Stimulated activated CD4-positive, alpha-beta T cell treated with anti-CD3 and anti-CD28 coated beads, Interleukin-2, amount 100 ng/mL, for 24 hours (primary cell): ENCODE results near the gene CPT1C.

Experiments used
- DNase-seq, 2 donors: peaks; one replicate each; pipeline ENCODE4 v3.0.0-alpha.2; 2020

The CPT1C gene

DNA sequence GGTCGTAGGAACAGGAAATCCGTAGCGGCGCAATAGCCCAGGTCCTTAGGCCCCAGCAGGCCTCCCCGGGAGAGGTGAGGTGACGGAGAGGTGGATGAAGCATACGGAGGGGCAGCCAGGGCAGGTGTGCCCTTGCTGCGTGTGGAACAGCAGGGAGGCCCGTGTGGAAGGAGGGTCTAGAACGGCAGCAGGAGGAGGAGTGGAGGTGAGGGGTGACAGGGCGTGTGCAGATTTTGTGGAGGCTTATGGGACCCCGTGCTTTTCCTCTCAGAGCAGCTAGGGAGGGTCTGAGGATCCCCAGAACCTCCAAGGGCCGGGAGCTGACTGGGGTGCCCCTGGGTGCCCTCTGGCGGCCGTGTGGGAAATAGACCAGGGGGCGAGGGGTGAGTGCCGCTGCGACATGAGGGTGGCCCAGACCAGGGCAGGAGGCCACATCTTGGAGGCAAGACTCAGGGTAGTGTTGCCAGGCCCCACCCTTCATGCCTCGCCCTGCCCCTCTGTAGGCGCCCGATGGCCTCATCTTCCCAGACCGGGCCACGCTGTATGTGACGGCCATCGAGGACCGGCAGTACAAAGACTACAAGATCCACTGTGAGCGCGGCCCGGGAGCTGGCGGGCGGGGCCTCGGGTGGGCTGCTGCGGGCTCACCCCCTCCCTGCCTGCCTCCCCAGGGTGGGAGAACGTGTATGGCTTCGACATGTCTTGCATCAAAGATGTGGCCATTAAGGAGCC, 6.5 kb upstream of the CPT1C start:
- DNase-seq, result no peak

DNA sequence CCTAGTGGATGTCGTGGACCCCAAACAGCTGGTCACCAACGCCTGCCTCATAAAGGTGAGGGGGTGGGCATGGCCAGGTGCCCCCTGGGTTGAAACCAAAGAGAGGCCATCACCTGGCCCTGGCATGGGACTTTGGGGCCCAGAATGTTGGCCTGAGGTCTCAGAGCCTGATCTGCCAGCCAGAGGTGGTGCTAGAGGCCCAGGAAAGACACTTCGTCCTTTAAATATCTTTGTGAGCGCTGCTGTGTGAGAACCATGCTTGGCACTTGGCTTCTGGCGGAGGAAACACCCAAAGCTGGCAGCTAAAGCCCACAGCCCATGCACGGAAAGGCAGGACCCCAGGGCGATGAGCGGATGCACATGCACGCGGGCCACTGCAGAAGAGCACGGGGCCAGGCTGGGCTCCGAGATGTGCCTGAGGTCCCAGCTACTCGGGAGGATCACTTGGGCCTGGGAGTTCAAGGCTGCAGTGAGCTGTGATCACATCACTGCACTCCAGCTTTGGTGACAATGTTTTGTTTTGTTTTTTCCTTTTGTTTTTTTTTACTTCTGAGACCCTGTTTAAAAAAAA, 5.8 kb upstream of the CPT1C start:
- DNase-seq, result no peak

DNA sequence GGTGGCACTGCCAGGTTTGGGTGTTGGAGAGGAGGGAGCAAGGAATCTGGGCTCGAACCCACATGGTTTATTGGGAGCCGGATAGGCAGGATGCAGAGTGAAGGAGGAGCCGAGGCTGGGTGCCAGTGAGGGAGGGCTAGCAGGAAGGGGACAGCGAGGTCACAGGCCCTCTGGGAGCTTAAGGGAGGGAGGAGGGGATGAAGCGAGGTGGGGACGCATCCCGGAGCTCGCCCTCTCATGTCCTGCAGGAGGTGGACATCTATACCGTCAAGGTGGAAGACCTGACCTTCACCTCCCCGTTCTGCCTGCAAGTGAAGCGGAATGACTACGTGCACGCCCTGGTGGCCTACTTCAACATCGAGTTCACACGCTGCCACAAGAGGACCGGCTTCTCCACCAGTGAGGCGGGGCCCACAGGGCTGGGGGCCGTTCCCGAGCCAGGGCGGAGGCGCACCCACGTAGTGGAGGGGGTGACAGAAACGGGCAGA, 5.0 kb upstream of the CPT1C start:
- no peak for DNase-seq

DNA sequence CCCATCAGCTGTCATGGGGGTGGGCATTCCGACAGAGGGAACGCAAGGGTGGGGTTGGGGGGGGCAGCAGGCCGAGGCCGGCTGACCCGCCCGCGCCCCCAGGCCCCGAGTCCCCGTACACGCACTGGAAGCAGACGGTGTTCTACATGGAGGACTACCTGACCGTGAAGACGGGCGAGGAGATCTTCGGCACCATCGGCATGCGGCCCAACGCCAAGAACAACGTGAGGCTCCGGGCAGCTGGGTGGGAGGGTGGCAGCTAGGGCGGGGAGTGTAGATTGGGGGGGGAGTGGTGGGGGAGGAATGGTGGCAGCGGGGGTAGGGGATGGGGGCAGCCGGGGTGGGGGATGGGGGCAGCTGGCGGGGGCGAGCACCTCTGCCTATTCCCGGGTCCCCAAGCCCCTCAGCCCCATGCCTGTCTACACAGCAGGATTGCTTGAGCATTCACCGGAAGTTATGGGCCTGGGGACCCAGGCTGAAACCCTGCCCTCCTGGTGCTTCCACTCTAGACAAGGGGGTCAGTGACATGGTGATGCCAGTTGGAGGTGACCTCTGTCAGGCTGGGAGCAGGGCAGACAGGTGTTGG, 4.3 kb upstream of the CPT1C start:
- DNase-seq, result no peak

DNA sequence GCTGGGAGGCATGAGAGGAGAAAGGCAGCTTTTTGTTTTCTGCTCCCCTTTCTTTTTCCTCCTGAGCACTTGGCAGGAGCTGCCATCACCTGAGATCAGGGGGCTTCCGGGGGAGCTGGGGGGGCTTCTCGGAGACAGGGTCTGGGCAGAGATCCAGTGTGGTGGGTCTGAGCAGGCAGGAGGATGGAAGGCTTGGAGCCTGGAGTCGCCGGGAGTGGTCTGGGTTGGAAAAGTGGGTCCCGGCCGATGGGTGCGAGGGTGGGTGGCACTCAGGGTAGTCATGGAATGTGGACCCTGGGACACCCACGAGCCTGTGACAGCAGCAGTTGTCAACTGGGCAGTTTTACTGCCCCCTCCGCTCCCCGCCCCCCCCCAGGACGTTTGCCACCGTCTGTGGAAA, 3.8 kb upstream of the CPT1C start:
- no peak for DNase-seq

DNA sequence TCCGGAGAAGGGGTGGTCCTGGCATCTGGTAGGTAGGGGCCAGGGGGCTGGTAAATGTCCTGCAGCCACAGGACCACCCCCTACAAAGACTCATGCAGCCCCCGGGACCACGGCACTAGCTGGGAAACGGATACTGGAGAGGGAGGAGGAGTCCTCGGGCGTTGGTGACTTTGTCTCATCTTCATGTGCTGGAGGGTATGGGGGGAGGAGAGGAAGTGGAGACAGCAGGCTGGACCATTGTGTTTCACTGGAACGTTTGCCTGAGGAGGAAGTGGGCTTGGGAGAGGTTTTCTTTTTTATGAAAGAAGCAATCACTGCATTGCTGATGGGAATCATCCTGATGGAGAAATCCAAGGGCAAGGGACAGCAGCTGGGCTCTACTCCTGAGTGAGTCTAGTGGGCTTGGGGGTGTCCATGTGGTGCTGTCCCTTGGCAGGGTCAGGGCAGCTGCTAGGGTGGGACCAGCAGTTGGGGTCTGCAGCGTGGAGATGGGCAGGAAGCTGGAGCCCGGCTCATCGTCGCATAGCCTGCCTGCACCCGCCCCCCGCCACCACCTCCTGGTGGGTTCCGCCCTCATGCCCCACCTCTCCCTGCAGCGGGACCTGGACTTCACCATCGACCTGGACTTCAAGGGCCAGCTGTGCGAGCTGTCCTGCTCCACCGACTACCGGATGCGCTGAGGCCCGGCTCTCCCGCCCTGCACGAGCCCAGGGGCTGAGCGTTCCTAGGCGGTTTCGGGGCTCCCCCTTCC, 3.2 kb upstream of the CPT1C start:
- DNase-seq, result no peak

DNA sequence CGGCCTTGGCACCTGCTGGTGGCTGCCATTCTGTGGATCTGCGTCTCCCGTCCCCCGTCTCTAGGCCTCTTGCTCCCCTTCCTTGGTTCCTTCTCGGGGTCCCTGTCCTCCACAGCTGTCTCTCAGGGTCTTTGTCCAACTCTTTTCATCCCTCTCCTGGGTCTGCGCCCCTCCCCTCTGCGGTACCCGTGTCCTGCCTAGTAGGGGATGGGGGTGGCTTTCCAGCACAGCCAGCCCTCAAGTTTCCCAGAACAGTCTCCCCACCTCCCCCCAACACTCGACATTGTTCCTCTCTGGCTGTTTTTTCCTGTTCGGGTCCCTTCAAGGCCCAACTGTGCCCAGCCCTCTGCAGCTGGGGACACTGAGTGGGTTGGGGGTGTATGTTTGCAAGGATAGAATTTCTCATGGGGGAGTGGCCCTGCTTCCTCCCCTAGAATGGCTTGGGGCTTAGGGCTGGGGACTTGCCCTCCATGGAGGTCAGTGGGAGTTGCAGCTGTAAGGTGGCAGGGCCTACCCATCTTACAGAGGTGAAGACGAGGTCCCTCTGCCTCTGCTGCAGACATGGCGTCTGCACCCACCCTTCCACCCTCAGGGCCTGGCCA, 2.3 kb upstream of the CPT1C start:
- no peak for DNase-seq

DNA sequence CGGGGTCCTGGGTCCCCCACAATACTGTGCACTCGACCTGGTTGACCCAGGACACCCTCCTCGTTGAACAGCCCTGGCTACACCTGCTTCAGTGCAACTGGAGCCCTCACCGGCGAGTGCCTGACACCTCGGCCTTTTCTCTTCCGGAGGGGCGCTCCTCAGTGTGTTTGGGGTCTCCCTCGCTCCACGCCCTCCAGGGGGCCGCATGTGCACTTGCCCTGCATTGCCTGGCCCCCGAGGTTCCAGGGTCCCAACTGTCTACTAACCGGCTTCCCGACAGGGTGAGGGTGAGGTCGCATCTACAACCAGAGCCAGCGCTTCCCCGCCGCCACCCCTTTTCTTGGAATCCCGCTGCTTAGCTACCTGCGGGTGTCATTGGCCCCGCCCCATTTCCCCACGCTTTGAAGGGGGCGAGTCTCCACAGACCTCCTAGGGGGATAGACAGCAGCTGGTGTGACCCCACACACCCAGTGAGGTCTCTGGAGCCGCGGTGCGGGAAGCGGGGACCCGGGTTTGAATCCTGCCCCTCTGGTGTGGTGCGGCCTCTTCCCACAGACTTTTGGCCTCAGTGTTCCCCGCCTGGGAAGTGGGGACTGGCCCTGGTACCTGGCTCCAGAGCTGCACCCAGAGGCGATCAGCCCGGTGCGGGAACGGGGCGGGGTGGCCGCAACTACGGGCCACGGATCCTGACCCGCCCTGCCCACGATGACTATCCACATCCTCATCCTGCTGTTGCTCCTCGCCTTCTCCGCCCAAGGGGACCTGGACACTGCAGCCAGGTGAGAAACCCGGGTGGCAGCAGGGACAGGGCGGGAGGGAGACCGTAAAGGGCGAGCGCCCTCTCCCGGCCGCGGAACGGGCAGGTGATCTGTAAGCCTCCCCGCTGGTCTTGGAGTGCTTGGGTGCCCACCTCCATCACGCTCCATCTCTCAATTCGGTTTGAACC, 1.5 kb upstream of the CPT1C start, which contains the start of gene ADM5:
TSS of gene ADM5 (plus strand) at position 462 of the 946 bp plus-strand sequence. CDS start at position 706, 244 bp downstream.
- DNase-seq, result peak; percentile 49 to 64

DNA sequence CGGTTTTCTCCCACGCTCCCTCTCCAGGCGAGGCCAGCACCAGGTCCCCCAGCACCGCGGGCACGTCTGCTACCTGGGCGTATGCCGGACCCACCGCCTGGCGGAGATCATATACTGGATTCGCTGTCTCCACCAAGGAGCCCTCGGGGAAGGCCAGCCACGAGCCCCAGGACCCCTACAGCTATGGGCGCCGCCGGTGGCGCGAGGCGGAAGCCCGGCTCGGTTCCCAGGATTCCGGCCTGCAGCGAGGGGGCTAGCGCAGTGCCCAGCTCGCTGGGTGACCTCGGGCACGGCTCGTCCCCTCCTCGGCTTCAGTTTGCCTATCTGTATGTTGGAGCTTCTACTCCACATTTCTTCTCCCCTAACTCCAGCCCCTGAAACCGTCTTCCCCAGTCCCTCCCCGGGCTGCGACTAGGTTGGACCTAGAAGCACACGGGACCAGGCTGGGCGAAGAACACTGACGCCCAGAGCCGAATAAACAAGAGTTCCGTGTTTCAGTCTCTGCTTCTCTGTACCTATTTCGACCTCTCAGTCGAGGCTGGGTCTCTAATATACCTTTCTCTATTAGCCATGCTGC, 749 bp upstream of the CPT1C start:
- no peak for DNase-seq

DNA sequence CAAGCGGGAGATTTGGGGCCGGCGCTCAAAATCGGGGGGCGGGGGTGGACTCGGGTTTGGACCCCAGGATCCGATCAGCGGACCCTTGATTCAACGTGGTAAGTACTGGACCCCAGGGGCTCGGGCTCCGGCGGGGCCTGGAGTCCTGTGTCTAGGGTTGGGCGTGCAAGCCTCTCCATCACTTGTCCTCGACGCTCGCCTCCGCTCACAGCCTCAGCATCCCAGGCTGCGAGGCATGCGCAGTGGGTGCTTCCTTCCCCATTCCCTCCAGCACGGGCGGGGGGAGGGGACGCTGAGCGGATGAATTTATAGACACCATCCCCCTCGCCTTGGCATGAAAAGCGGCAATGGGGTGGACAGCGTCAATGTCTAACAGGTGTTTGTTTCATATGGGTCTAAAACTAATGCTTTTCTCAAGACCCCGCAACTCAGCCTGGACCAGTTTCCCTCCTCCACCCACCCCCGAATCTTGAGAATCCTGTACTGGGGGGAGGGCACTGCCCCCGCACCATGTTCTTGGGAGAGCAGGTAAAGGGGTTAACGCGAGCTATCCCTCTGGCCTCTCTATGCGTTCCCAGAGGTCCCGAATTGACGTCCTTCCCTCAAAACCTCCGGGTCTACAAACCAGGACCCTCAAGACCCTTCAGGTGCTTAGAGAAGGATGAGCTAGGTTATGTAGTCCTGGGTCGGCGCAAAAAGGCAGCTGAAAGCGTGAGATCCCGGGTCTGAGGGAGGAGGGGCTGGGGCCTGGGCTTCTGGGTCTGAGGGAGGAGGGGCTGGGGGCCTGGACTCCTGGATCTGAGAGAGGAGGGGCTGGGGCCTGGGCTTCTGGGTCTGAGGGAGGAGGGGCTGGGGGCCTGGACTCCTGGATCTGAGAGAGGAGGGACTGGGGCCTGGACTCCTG, 579 bp downstream of the CPT1C start:
- peak; percentile 44 to 63 for DNase-seq

DNA sequence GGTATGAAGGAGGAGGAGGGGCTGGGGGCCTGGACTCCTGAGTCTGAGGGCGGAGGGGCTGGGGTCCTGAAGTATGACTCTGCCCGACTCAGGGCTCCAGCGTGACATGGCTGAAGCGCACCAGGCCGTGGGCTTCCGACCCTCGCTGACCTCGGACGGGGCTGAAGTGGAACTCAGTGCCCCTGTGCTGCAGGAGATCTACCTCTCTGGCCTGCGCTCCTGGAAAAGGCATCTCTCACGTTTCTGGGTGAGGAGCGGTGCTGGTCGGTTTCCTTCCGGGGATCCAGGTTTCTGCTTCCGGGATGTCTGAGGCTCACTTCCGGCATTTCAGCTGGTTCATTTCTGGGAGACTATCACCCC, 1.2 kb downstream of the CPT1C start:
- DNase-seq, result no peak

DNA sequence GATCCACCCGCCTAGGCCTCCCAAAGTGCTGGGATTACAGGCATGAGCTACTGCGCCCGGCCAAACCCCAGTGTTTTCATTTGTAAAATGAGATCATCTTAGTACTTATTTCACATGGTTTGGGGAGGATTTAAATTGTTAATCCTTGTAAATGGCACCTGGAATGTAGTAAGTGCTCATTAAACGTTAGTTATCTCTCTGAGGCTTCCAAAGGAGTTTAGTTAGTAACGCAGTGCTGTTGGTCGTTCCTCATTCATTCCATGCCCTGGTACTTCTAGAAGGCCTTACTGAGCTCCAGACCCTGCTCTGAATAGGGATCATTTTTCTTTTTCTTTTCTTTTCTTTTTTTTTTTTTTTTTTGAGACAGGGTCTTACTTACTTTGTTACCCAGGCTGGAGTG, 5.2 kb downstream of the CPT1C start:
- no peak for DNase-seq

DNA sequence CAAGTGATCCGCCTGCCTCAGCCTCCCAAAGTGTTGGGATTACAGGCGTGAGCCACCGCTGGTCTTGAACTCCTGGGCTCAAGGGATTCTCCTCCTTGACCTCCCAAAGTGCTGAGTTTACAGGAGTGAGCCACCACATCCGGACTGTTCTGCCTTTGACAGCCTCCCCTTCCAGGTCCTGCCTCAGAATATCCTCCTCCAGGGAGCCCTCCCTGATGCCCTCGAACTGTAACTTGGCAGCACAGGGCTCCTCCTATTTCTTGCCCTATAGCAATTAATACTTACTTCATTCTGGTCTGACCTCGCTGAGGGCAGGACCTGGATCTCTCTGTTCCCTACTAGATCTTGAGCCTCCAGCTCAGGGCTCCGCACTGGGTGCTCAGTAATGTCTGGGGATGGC, 5.9 kb downstream of the CPT1C start:
- DNase-seq, result no peak

DNA sequence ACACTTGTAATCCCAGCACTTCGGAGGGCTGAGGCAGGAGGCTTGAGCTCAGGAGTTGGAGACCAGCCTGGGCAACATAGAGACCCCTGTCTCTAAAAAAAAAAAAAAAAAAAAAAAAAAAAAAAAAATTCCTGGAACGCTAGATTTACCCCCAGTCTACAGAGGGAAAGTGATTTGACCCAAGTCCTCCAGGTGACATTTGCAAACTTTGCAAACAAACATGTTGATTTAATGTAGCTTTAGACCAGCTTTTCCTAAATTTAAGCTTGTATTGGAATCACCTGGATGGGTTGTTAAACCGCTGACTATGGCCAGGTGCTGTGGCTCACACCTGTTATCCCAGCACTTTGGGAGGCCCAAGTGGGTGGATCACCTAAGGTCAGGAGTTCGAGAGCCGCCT, 8.4 kb downstream of the CPT1C start:
- no peak for DNase-seq

DNA sequence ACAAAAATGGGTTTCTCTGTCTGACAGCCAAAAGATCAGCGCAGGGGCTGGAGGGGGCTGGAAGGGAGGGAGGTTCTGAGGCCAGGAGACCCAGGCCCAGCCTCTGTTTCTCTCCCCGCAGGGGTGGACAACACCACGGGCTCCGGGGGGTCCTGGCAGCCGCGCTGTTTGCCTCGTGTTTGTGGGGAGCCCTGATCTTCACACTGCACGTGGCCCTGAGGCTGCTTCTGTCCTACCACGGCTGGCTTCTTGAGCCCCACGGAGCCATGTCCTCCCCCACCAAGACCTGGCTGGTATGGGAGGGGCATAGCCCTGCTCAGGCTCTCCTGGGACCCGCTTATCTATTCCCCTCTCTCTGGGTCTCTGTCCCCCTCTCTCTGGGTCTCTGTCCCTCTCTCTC, 9.6 kb downstream of the CPT1C start:
- no peak for DNase-seq

DNA sequence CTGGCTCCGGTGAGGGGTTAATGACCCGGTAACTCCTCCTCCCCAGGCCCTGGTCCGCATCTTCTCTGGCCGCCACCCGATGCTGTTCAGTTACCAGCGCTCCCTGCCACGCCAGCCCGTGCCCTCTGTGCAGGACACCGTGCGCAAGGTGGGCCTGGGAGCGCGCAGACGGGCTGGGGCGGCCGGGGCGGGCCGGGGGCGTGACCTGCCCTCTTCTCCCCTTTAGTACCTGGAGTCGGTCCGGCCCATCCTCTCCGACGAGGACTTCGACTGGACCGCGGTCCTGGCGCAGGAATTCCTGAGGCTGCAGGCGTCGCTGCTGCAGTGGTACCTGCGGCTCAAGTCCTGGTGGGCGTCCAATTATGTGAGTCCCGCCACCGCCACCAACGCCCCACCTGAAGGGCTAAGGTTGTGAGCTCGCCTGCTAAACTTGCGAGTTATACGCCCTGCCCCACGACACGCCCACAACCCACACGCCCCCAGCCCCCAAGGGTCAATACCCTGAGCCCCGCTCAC, 10.4 kb downstream of the CPT1C start:
- no peak for DNase-seq

DNA sequence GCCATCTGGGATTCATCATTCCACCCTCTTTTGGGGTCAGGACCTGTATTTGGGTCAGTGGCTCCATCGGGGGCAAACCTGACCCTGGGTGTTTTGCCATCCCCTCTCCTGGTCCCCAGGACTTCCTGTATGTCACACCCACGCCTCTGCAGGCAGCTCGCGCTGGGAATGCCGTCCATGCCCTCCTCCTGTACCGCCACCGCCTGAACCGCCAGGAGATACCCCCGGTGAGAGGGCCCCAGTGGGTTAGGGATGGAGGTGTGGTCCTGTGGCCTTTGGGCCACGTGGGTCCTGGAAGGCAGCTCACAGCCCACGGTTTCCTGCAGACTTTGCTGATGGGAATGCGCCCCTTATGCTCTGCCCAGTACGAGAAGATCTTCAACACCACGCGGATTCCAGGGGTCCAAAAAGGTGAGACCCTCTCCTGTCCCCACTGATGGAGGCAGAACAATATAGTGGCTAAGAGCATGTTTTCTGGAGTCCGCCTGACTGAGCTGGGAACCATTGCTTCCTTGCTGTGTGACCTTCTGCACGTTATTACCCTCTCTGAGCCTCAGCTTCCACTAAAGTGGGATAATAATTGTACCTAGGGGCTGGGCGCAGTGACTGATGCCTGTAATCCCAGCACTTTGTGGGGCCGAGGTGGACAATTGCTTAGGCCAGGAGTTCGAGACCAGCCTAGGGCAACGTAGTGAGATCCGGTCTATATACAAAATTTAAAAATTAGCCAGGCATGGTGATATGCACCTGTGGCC, 14.1 kb downstream of the CPT1C start:
- no peak for DNase-seq

DNA sequence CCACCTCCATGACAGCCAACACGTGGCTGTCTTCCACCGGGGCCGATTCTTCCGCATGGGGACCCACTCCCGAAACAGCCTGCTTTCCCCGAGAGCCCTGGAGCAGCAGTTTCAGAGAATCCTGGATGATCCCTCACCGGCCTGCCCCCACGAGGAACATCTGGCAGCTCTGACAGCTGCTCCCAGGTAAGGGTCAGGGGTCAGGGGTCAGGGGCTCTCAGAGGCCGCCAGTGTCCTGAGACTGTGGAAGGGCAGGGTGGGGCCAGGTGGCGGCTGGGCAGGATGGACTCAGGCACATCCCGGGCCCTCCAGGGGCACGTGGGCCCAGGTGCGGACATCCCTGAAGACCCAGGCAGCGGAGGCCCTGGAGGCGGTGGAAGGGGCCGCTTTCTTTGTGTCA, 15.0 kb downstream of the CPT1C start:
- no peak for DNase-seq

DNA sequence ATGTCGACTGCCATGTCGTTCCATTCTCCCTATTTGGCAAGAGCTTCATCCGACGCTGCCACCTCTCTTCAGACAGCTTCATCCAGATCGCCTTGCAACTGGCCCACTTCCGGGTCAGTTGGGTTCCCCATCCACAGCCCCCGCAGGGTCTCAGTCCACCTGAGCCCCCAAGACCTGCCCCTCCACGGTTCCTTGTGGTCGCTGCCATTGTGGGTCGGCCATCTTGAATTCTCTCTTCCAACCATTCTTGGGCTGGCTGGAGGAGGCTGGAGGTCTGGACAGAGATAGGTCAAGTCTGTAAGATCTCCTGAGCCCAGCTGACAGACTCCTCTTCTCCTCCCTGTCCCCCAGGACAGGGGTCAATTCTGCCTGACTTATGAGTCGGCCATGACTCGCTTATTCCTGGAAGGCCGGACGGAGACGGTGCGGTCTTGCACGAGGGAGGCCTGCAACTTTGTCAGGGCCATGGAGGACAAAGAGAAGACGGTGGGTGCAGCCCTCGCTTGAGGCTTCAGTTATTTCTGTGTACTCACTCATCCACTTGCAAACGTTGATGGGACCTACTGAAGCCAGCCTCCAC, 19.5 kb downstream of the CPT1C start:
- DNase-seq, result no peak
